ENCODE measurements around the gene TSPY9.
"Not testable (repeated sequence)": the region's sequence is repeated elsewhere in the genome, so short reads cannot be mapped to it uniquely, and the experiment has no call there.

Gene TSPY9, protein sequence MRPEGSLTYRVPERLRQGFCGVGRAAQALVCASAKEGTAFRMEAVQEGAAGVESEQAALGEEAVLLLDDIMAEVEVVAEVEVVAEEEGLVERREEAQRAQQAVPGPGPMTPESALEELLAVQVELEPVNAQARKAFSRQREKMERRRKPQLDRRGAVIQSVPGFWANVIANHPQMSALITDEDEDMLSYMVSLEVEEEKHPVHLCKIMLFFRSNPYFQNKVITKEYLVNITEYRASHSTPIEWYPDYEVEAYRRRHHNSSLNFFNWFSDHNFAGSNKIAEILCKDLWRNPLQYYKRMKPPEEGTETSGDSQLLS

DNA sequence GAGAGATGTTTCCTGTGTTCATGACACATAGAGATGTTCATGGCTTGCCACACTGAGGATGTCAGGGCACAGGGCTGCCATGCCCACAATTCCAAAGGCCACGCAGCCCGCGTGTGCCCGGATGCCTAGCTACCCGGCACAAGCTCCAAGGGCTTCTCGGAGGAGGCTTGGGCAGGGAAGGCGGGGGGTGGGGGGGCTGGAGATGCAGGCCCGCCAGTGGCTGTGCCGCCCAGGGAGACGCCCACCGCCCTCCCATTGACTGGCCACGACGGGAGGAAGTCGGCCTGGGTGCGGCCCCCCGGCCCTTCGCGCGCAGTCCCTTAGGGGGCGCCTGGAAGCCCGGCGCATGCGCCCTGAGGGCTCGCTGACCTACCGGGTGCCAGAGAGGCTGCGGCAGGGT lies at the start of gene TSPY9:
Gene TSPY9 (plus strand): TSS at position 301 of the 400 bp plus-strand sequence. CDS start 46 bp downstream, at position 347.
- DNase-seq (ENCODE audit: low read depth in 1 of 2, low spot score in 1 of 2): not testable (repeated sequence)

GRCh38 chrY:9466655-9467054 lies 20.4 kb upstream of the TSPY9 start, which contains the start of gene TSPY1:
TSS of gene TSPY1 (plus strand) at chrY:9466955. CDS start at chrY:9467001, 46 bp downstream.
- DNase-seq (ENCODE audit: low read depth in 1 of 2, low spot score in 1 of 2): not testable (repeated sequence)

- peak in 1 of 2 donors; percentile 3 for DNase-seq (ENCODE audit: low read depth in 1 of 2, low spot score in 1 of 2)
Observed at GRCh38 chrY:9504396-9504795, 17.3 kb downstream of the TSPY9 start.

- not testable (repeated sequence) for DNase-seq (ENCODE audit: low read depth in 1 of 2, low spot score in 1 of 2)
Observed at GRCh38 chrY:9516287-9516686, 29.2 kb downstream of the TSPY9 start.

DNA sequence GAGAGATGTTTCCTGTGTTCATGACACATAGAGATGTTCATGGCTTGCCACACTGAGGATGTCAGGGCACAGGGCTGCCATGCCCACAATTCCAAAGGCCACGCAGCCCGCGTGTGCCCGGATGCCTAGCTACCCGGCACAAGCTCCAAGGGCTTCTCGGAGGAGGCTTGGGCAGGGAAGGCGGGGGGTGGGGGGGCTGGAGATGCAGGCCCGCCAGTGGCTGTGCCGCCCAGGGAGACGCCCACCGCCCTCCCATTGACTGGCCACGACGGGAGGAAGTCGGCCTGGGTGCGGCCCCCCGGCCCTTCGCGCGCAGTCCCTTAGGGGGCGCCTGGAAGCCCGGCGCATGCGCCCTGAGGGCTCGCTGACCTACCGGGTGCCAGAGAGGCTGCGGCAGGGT lies 40.5 kb downstream of the TSPY9 start, which contains the start of gene TSPY10:
Gene TSPY10 (plus strand): TSS at position 301 of the 400 bp plus-strand sequence. CDS start 46 bp downstream, at position 347.
- not testable (repeated sequence) for DNase-seq (ENCODE audit: low read depth in 1 of 2, low spot score in 1 of 2)

All from activated T-helper 1 cell treated with anti-CD3 and anti-CD28 coated beads, Interleukin-2, amount 50 U/mL, for 16 hours (primary cell).